HEK293 (cell line): Measurements from ENCODE around the gene TMEM203.

Experiments used
- CTCF ChIA-PET: fragments of 350-600 bp; formaldehyde crosslinking; extraction: SDS; loops from one replicate; lab custom pipeline; 2021; ENCODE audit warnings: antibody characterized with exemption; lab: Yijun Ruan, JAX
- POLR2A ChIA-PET: fragments of 300-600 bp; formaldehyde crosslinking; extraction: SDS; loops from one replicate; lab custom pipeline; 2020; ENCODE audit warnings: antibody characterized with exemption, inconsistent platforms; lab: Yijun Ruan, JAX
- H3K27ac ChIP-seq: fragments of 200-500 bp; sonication (Bioruptor generic); 2 replicates; pipeline ENCODE4 v1.5.1; 2014; ENCODE audit warnings: low read depth, low read length, control low read depth, inconsistent platforms; ENCODE audit errors: extremely low read depth
- H3K36me3 ChIP-seq, 2 experiments: fragments of 200-500 bp in 1 of 2; sonication (Bioruptor generic) in 1 of 2; 1 replicate in 1 of 2; 2 replicates in 1 of 2; pipeline ENCODE4 v1.5.1; 2014 to 2017; ENCODE audit warnings: inconsistent platforms in 2 of 2, low read length in 2 of 2; ENCODE audit not compliant: control insufficient read depth in 2 of 2, insufficient read depth in 1 of 2
- H3K4me1 ChIP-seq: fragments of 200-500 bp; sonication (Bioruptor generic); 2 replicates; pipeline ENCODE4 v1.5.1; 2014; ENCODE audit warnings: mild to moderate bottlenecking, low read length, inconsistent platforms; ENCODE audit not compliant: control insufficient read depth, insufficient read depth
- H3K4me3 ChIP-seq: 2 replicates; pipeline ENCODE4 v1.5.1; 2011; ENCODE audit warnings: low read depth, mild to moderate bottlenecking, control low read depth, low read length, moderate library complexity
- H3K9me3 ChIP-seq: fragments of 200-500 bp; sonication (Bioruptor generic); 2 replicates; pipeline ENCODE4 v1.5.1; 2014; ENCODE audit warnings: low read depth, low read length, inconsistent platforms; ENCODE audit not compliant: control insufficient read depth, insufficient read depth
- GLIS1 ChIP-seq: fragments of 450-650 bp; formaldehyde crosslinking; IDR thresholded peaks from 2 replicates; pipeline ENCODE4 v1.5.1; 2016; ENCODE audit warnings: missing biosample characterization, missing genetic modification characterization
- GLIS2 ChIP-seq: fragments of 450-650 bp; formaldehyde crosslinking; IDR thresholded peaks from 2 replicates; pipeline ENCODE4 v1.5.1; 2016; ENCODE audit warnings: missing biosample characterization, missing genetic modification characterization
- RBAK ChIP-seq: fragments of 450-650 bp; formaldehyde crosslinking; IDR thresholded peaks from 2 replicates; pipeline ENCODE4 v1.5.1; 2016; ENCODE audit warnings: missing biosample characterization, missing genetic modification characterization
- ZBTB48 ChIP-seq: fragments of 450-650 bp; formaldehyde crosslinking; IDR thresholded peaks from 2 replicates; pipeline ENCODE4 v1.5.1; 2016; ENCODE audit warnings: missing biosample characterization, missing genetic modification characterization
- ZNF169 ChIP-seq: fragments of 450-650 bp; formaldehyde crosslinking; IDR thresholded peaks from 2 replicates; pipeline ENCODE4 v1.5.1; 2016; ENCODE audit warnings: missing biosample characterization, missing genetic modification characterization
- ZNF214 ChIP-seq: fragments of 450-650 bp; formaldehyde crosslinking; IDR thresholded peaks from 2 replicates; pipeline ENCODE4 v1.5.1; 2017; ENCODE audit warnings: missing biosample characterization, mild to moderate bottlenecking, missing genetic modification characterization, borderline replicate concordance
- ZNF24 ChIP-seq: fragments of 450-650 bp; formaldehyde crosslinking; IDR thresholded peaks from 2 replicates; pipeline ENCODE4 v1.5.1; 2016; ENCODE audit warnings: missing biosample characterization, missing genetic modification characterization
- ZNF341 ChIP-seq: fragments of 450-650 bp; formaldehyde crosslinking; IDR thresholded peaks from 2 replicates; pipeline ENCODE4; 2016; ENCODE audit warnings: low read depth, missing biosample characterization, missing genetic modification characterization
- ZNF404 ChIP-seq: fragments of 450-650 bp; formaldehyde crosslinking; IDR thresholded peaks from 2 replicates; pipeline ENCODE4 v1.5.1; 2017; ENCODE audit warnings: missing biosample characterization, missing genetic modification characterization
- ZNF426 ChIP-seq: fragments of 450-650 bp; formaldehyde crosslinking; IDR thresholded peaks from 2 replicates; pipeline ENCODE4 v1.5.1; 2017; ENCODE audit warnings: missing biosample characterization, missing genetic modification characterization, mild to moderate bottlenecking, inconsistent platforms, moderate library complexity
- ZNF529 ChIP-seq: fragments of 450-650 bp; formaldehyde crosslinking; IDR thresholded peaks from 2 replicates; pipeline ENCODE4 v1.5.1; 2017; ENCODE audit warnings: missing genetic modification characterization, missing biosample characterization; ENCODE audit not compliant: insufficient replicate concordance
- ZNF530 ChIP-seq: fragments of 450-650 bp; formaldehyde crosslinking; IDR thresholded peaks from 2 replicates; pipeline ENCODE4 v1.5.1; 2016; ENCODE audit warnings: low read depth, missing biosample characterization, missing genetic modification characterization
- ZNF600 ChIP-seq: fragments of 450-650 bp; formaldehyde crosslinking; IDR thresholded peaks from 2 replicates; pipeline ENCODE4 v1.5.1; 2016; ENCODE audit warnings: missing biosample characterization, missing genetic modification characterization
- ZNF658 ChIP-seq: fragments of 450-650 bp; formaldehyde crosslinking; IDR thresholded peaks from 2 replicates; pipeline ENCODE4; 2016; ENCODE audit warnings: missing biosample characterization, missing genetic modification characterization
- ZNF776 ChIP-seq: fragments of 450-650 bp; formaldehyde crosslinking; IDR thresholded peaks from 2 replicates; pipeline ENCODE4 v1.5.0; 2017; ENCODE audit warnings: missing biosample characterization, missing genetic modification characterization, borderline replicate concordance
- ZSCAN16 ChIP-seq: fragments of 450-650 bp; formaldehyde crosslinking; IDR thresholded peaks from 2 replicates; pipeline ENCODE4 v1.5.1; 2016; ENCODE audit warnings: missing biosample characterization, missing genetic modification characterization
- TF ChIP-seq, protein P1 (sequence below): fragments of 450-650 bp; formaldehyde crosslinking; IDR thresholded peaks from 2 replicates; pipeline ENCODE4 v1.5.1; 2016; ENCODE audit warnings: missing biosample characterization, missing genetic modification characterization
- TF ChIP-seq, protein P2 (sequence below): fragments of 450-650 bp; formaldehyde crosslinking; IDR thresholded peaks from 2 replicates; pipeline ENCODE4 v1.5.1; 2017; ENCODE audit warnings: missing biosample characterization, missing genetic modification characterization
- TF ChIP-seq, protein P3 (sequence below): fragments of 450-650 bp; formaldehyde crosslinking; IDR thresholded peaks from 2 replicates; pipeline ENCODE4 v1.5.1; 2017; ENCODE audit warnings: missing biosample characterization, mild to moderate bottlenecking, missing genetic modification characterization, moderate library complexity
- TF ChIP-seq, protein P4 (sequence below): fragments of 450-650 bp; formaldehyde crosslinking; IDR thresholded peaks from 2 replicates; pipeline ENCODE4 v1.5.0; 2017; ENCODE audit warnings: missing biosample characterization, missing genetic modification characterization, borderline replicate concordance

TMEM203 gene

DNA sequence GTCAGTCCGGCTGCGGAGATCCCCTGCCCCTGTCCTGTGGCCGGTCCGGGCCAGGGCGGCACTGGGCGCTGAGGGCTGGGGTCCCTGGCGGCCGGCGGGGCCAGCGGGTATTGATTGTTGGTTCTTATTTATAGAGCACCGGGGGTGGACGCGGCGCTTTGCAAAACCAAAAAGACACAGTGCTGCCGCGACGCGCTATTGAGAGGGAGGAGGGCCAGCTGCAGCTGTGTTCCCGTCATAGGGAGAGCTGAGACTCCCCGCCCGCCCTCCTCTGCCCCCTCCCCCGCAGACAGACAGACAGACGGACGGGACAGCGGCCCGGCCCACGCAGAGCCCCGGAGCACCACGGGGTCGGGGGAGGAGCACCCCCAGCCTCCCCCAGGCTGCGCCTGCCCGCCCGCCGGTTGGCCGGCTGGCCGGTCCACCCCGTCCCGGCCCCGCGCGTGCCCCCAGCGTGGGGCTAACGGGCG is 38.1 kb downstream of the TMEM203 start (continued):
- no peak for TF ChIP-seq ZNF426 (tag by site-specific recombination)
- TF ChIP-seq ZNF404 (tag by site-specific recombination), result no peak
- TF ChIP-seq, protein P1, sequence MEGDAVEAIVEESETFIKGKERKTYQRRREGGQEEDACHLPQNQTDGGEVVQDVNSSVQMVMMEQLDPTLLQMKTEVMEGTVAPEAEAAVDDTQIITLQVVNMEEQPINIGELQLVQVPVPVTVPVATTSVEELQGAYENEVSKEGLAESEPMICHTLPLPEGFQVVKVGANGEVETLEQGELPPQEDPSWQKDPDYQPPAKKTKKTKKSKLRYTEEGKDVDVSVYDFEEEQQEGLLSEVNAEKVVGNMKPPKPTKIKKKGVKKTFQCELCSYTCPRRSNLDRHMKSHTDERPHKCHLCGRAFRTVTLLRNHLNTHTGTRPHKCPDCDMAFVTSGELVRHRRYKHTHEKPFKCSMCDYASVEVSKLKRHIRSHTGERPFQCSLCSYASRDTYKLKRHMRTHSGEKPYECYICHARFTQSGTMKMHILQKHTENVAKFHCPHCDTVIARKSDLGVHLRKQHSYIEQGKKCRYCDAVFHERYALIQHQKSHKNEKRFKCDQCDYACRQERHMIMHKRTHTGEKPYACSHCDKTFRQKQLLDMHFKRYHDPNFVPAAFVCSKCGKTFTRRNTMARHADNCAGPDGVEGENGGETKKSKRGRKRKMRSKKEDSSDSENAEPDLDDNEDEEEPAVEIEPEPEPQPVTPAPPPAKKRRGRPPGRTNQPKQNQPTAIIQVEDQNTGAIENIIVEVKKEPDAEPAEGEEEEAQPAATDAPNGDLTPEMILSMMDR, result no peak
- TF ChIP-seq, protein P2, sequence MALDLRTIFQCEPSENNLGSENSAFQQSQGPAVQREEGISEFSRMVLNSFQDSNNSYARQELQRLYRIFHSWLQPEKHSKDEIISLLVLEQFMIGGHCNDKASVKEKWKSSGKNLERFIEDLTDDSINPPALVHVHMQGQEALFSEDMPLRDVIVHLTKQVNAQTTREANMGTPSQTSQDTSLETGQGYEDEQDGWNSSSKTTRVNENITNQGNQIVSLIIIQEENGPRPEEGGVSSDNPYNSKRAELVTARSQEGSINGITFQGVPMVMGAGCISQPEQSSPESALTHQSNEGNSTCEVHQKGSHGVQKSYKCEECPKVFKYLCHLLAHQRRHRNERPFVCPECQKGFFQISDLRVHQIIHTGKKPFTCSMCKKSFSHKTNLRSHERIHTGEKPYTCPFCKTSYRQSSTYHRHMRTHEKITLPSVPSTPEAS (tag by site-specific recombination), result no peak
- no peak for TF ChIP-seq ZNF530 (tag by site-specific recombination)
- TF ChIP-seq GLIS1 (tag by site-specific recombination), result no peak
- TF ChIP-seq, all 188 proteins: peak for 0

DNA sequence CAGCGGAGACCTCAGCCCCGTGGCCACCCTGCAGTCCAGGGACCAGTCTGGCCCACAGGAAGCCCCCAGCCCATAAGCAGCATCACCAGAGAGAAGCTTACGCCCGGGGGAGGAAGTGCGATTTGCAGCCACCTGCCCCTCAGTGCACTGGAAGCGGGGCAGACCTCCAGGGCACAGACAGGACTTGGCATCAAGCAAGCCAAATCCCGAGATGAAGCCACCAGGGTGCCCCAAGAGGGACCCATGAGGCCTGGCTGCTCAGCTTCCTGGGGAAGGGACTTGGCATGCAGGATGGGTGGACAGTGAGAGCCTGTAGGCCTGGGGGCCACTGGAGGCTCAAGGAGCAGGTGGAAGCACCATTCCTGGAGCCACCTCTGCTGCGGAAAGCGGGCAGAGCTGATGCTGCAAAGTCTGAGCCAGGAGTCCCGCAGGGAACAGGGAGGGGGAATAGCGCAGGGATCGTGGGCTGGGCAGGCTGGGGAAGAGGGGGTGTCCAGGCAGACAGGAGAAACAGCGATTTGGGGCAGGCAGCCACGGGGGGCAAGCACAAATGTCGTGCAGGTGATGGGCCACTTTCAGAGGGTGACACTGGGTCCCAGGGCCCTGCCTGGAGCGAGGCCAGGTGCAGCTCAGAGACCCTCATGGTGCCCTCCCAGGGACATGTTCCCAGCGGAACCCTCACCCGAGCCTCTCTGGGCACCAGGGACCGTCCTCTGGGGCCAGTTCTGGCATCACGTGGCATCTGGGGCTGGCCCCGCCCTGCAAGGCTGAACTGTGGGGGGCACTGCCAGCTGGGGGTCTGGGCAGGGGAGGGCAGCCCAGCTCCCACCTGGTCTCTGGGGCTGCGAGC is 38.8 kb downstream of the TMEM203 start:
- no peaks in the 10 kb centered on the region; the same call in 1 of the 2 replicates for H3K4me1 ChIP-seq
- H3K9me3 ChIP-seq, result no peaks in the 10 kb centered on the region
- no peak overlapping the region for H3K27ac ChIP-seq
- H3K36me3 ChIP-seq, result no peaks in the 10 kb centered on the region
- peak; percentile 40 for TF ChIP-seq GLIS1 (tag by site-specific recombination)
- no peak for TF ChIP-seq ZSCAN16 (tag by site-specific recombination)
- no peak for TF ChIP-seq ZNF169 (tag by site-specific recombination)
- no peak for TF ChIP-seq ZNF214 (tag by site-specific recombination)
- TF ChIP-seq ZNF24 (tag by site-specific recombination), result no peak
- peak; percentile 45; the same call in 1 of the 2 replicates for TF ChIP-seq ZNF341 (tag by site-specific recombination)
- TF ChIP-seq, protein P3, sequence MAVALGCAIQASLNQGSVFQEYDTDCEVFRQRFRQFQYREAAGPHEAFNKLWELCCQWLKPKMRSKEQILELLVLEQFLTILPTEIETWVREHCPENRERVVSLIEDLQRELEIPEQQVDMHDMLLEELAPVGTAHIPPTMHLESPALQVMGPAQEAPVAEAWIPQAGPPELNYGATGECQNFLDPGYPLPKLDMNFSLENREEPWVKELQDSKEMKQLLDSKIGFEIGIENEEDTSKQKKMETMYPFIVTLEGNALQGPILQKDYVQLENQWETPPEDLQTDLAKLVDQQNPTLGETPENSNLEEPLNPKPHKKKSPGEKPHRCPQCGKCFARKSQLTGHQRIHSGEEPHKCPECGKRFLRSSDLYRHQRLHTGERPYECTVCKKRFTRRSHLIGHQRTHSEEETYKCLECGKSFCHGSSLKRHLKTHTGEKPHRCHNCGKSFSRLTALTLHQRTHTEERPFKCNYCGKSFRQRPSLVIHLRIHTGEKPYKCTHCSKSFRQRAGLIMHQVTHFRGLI (tag by site-specific recombination), result no peak
- TF ChIP-seq ZBTB48 (tag by site-specific recombination), result 0 out of 2 replicates have a peak, but pooled peaks have one; percentile 28
- no peak for TF ChIP-seq ZNF776 (tag by site-specific recombination)
- 0 out of 2 replicates have a peak, but pooled peaks have one; percentile 15 for TF ChIP-seq ZNF600 (tag by site-specific recombination)
- no peak for TF ChIP-seq RBAK (tag by site-specific recombination)
- peak; percentile 52 for TF ChIP-seq GLIS2 (tag by site-specific recombination)
- TF ChIP-seq, protein P4, sequence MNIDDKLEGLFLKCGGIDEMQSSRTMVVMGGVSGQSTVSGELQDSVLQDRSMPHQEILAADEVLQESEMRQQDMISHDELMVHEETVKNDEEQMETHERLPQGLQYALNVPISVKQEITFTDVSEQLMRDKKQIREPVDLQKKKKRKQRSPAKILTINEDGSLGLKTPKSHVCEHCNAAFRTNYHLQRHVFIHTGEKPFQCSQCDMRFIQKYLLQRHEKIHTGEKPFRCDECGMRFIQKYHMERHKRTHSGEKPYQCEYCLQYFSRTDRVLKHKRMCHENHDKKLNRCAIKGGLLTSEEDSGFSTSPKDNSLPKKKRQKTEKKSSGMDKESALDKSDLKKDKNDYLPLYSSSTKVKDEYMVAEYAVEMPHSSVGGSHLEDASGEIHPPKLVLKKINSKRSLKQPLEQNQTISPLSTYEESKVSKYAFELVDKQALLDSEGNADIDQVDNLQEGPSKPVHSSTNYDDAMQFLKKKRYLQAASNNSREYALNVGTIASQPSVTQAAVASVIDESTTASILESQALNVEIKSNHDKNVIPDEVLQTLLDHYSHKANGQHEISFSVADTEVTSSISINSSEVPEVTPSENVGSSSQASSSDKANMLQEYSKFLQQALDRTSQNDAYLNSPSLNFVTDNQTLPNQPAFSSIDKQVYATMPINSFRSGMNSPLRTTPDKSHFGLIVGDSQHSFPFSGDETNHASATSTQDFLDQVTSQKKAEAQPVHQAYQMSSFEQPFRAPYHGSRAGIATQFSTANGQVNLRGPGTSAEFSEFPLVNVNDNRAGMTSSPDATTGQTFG (tag by site-specific recombination), result no peak
- TF ChIP-seq ZNF529 (tag by site-specific recombination), result no peak
- no peak for TF ChIP-seq ZNF658 (tag by site-specific recombination)
- H3K4me3 ChIP-seq, result no peak overlapping the region
- CTCF ChIA-PET, result interaction anchor here (0.6 to 1.1 kb wide), 3 partner anchors 8 to 60 kb away, joined by 3 to 4 read pairs (median 3); partner anchors contain the start of genes ANAPC2, RNF224 and SSNA1
- POLR2A ChIA-PET, result interaction anchor here (0.6 to 3.4 kb wide), 11 partner anchors 10 to 74 kb away, joined by 3 to 40 read pairs (median 5); partner anchors contain the start of genes ANAPC2 and SSNA1
